GM21786 (cell line): ENCODE results near the gene U2AF2.

Experiments
- ATAC-seq: cut with Tn5 transposase; IDR thresholded peaks from one replicate; pipeline ENCODE4 v1.9.1; 2021; ENCODE audit not compliant: unreplicated experiment

The U2AF2 gene

GRCh38 chr19:55642153-55643002, 12.5 kb upstream of the U2AF2 start:
- ATAC-seq = no peak

GRCh38 chr19:55643003-55643886, 11.6 kb upstream of the U2AF2 start, which contains the start of gene ZNF581:
ZNF581 (plus strand) TSS chr19:55643649; CDS start chr19:55644572, 923 bp downstream.
- ATAC-seq = no peak

- no peak for ATAC-seq
These were observed 11.0 kb upstream of the U2AF2 start for GRCh38 chr19:55643887-55644176.

GRCh38 chr19:55644191-55644833, 10.5 kb upstream of the U2AF2 start:
- ATAC-seq = no peak

- no peak for ATAC-seq
These were observed 9.9 kb upstream of the U2AF2 start for GRCh38 chr19:55644842-55645511.

GRCh38 chr19:55645512-55645881, 9.3 kb upstream of the U2AF2 start:
- ATAC-seq = no peak

GRCh38 chr19:55646889-55647731, 7.7 kb upstream of the U2AF2 start:
- ATAC-seq = no peak

- peak; percentile 41 for ATAC-seq
These were observed 6.9 kb upstream of the U2AF2 start, which contains the start of gene CCDC106 for GRCh38 chr19:55647732-55648584. CCDC106 (plus strand) TSS chr19:55648212; CDS start chr19:55649047, 835 bp downstream.

GRCh38 chr19:55648585-55649267, 6.1 kb upstream of the U2AF2 start:
- ATAC-seq = no peak

GRCh38 chr19:55649268-55650125, 5.3 kb upstream of the U2AF2 start:
- no peak for ATAC-seq

GRCh38 chr19:55650126-55650557, 4.7 kb upstream of the U2AF2 start:
- no peak for ATAC-seq

GRCh38 chr19:55650602-55651230, 4.1 kb upstream of the U2AF2 start:
- ATAC-seq = no peak

GRCh38 chr19:55651236-55651635, 3.6 kb upstream of the U2AF2 start:
- ATAC-seq = no peak

- ATAC-seq = no peak
These were observed 2.3 kb upstream of the U2AF2 start for GRCh38 chr19:55652311-55653128.

- ATAC-seq = peak; percentile 31
These were observed 1.0 kb upstream of the U2AF2 start for GRCh38 chr19:55653651-55654322.
